NT2/D1 (cell line): ENCODE data around the gene WNK1.

ENCODE experiments used
- DNase-seq: peaks from one replicate; pipeline ENCODE4 v3.0.0-alpha.2; 2011; ENCODE audit warnings: low read depth, low spot score
- H3K27me3 ChIP-seq: 2 replicates; pipeline ENCODE4 v1.6.0; 2011; ENCODE audit warnings: mild to moderate bottlenecking; ENCODE audit not compliant: insufficient read length, insufficient read depth
- H3K36me3 ChIP-seq: 2 replicates; pipeline ENCODE4 v1.6.1; 2011; ENCODE audit warnings: mild to moderate bottlenecking, low read length, mixed read lengths; ENCODE audit not compliant: insufficient read depth, insufficient read length
- H3K4me1 ChIP-seq: 2 replicates; pipeline ENCODE4 v1.5.1; 2011; ENCODE audit not compliant: insufficient read depth, insufficient read length
- H3K4me3 ChIP-seq: 2 replicates; pipeline ENCODE4 v1.5.1; 2011; ENCODE audit warnings: low read depth; ENCODE audit not compliant: insufficient read length
- H3K9ac ChIP-seq: 2 replicates; pipeline ENCODE4 v1.6.0; 2011; ENCODE audit warnings: low read depth; ENCODE audit not compliant: insufficient read length
- H3K9me3 ChIP-seq: 2 replicates; pipeline ENCODE4 v1.5.1; 2011; ENCODE audit warnings: mild to moderate bottlenecking, low read length; ENCODE audit not compliant: insufficient read depth
- SUZ12 ChIP-seq: IDR thresholded peaks from 2 replicates; pipeline ENCODE4 v1.6.1; 2011; ENCODE audit not compliant: insufficient read length, insufficient read depth; ENCODE audit errors: extremely low read depth
- YY1 ChIP-seq: IDR thresholded peaks from 2 replicates; pipeline ENCODE4 v1.6.1; 2011; ENCODE audit not compliant: insufficient read length, insufficient read depth
- ZNF274 ChIP-seq: IDR thresholded peaks from 2 replicates; pipeline ENCODE4 v1.6.1; 2011; ENCODE audit warnings: mild to moderate bottlenecking, low read depth, low read length

Gene WNK1

GRCh38 chr12:851343-851742 is 99.0 kb downstream of the WNK1 start:
- no peak overlapping the region for H3K9ac ChIP-seq
- peaks cover 4% of the 10 kb centered on the region for H3K36me3 ChIP-seq
- no peak for DNase-seq
- TF ChIP-seq SUZ12 (no peak), ZNF274 (no peak), YY1 (no peak)
- H3K4me1 ChIP-seq, result no peaks in the 10 kb centered on the region
- H3K4me3 ChIP-seq, result no peak overlapping the region
- no peaks in the 10 kb centered on the region for H3K9me3 ChIP-seq
- H3K27me3 ChIP-seq, result no peaks in the 10 kb centered on the region

GRCh38 chr12:851913-852312 is 99.5 kb downstream of the WNK1 start:
- no peak overlapping the region for H3K9ac ChIP-seq
- no peaks in the 10 kb centered on the region for H3K4me1 ChIP-seq
- no peak for DNase-seq
- H3K4me3 ChIP-seq, result no peak overlapping the region
- H3K36me3 ChIP-seq, result peaks cover 5% of the 10 kb centered on the region
- H3K9me3 ChIP-seq, result no peaks in the 10 kb centered on the region
- TF ChIP-seq SUZ12 (no peak), ZNF274 (no peak), YY1 (no peak)
- no peaks in the 10 kb centered on the region for H3K27me3 ChIP-seq

- H3K4me1 ChIP-seq, result no peaks in the 10 kb centered on the region
- no peak for DNase-seq
- no peak overlapping the region for H3K4me3 ChIP-seq
- no peaks in the 10 kb centered on the region for H3K27me3 ChIP-seq
- H3K9me3 ChIP-seq, result no peaks in the 10 kb centered on the region
- peaks cover 15% of the 10 kb centered on the region for H3K36me3 ChIP-seq
- TF ChIP-seq YY1, result no peak
- TF ChIP-seq ZNF274, result no peak
- TF ChIP-seq SUZ12, result no peak
- H3K9ac ChIP-seq, result no peak overlapping the region
Observed at GRCh38 chr12:852864-853263, 100.5 kb downstream of the WNK1 start.

- Histone ChIP-seq H3K9ac (no peak overlapping the region), H3K4me3 (no peak overlapping the region), H3K4me1 (no peaks in the 10 kb centered on the region), H3K36me3 (peaks cover 62% of the 10 kb centered on the region), H3K27me3 (no peaks in the 10 kb centered on the region), H3K9me3 (no peaks in the 10 kb centered on the region)
- TF ChIP-seq YY1 (no peak), SUZ12 (no peak), ZNF274 (no peak)
- DNase-seq, result no peak
Observed at GRCh38 chr12:857611-858010, 105.2 kb downstream of the WNK1 start.

GRCh38 chr12:862303-862911 is 110.0 kb downstream of the WNK1 start:
- TF ChIP-seq YY1, result no peak
- no peak for TF ChIP-seq ZNF274
- no peak for TF ChIP-seq SUZ12
- peaks cover 98% of the 10 kb centered on the region for H3K36me3 ChIP-seq
- DNase-seq, result no peak

GRCh38 chr12:863285-863684 is 110.9 kb downstream of the WNK1 start:
- no peak for TF ChIP-seq YY1
- no peak for TF ChIP-seq ZNF274
- peaks cover 97% of the 10 kb centered on the region for H3K36me3 ChIP-seq
- H3K27me3 ChIP-seq, result no peaks in the 10 kb centered on the region
- H3K4me1 ChIP-seq, result no peaks in the 10 kb centered on the region
- H3K4me3 ChIP-seq, result no peak overlapping the region
- no peaks in the 10 kb centered on the region for H3K9me3 ChIP-seq
- H3K9ac ChIP-seq, result no peak overlapping the region
- no peak for DNase-seq

More at GRCh38 chr12:862303-862911, 110.0 kb downstream of the WNK1 start:
- H3K9ac ChIP-seq, result no peak overlapping the region
- no peaks in the 10 kb centered on the region for H3K9me3 ChIP-seq
- H3K4me3 ChIP-seq, result no peak overlapping the region
- H3K27me3 ChIP-seq, result no peaks in the 10 kb centered on the region
- H3K4me1 ChIP-seq, result no peaks in the 10 kb centered on the region

- peaks cover 94% of the 10 kb centered on the region for H3K36me3 ChIP-seq
- no peaks in the 10 kb centered on the region for H3K9me3 ChIP-seq
- no peaks in the 10 kb centered on the region for H3K27me3 ChIP-seq
- TF ChIP-seq SUZ12 (no peak), ZNF274 (no peak), YY1 (no peak)
- H3K9ac ChIP-seq, result no peak overlapping the region
- no peaks in the 10 kb centered on the region for H3K4me1 ChIP-seq
- H3K4me3 ChIP-seq, result no peak overlapping the region
- no peak for DNase-seq
Observed at GRCh38 chr12:865614-866013, 113.2 kb downstream of the WNK1 start.

GRCh38 chr12:867905-868304 is 115.5 kb downstream of the WNK1 start:
- Histone ChIP-seq H3K4me1 (no peaks in the 10 kb centered on the region), H3K9ac (no peak overlapping the region), H3K36me3 (peaks cover 94% of the 10 kb centered on the region), H3K4me3 (no peak overlapping the region), H3K9me3 (no peaks in the 10 kb centered on the region), H3K27me3 (no peaks in the 10 kb centered on the region)
- DNase-seq, result no peak
- TF ChIP-seq YY1 (no peak), ZNF274 (no peak), SUZ12 (no peak)
